ENCODE data around the gene GPR62. TPM values are rescaled to one million over a fixed set of nuclear protein-coding genes. Genes with fewer than 3 reads are reported as not detected.

Gene GPR62
- total and polyA plus RNA-seq, 2 donors (not counting 3 experiments of a cell fraction or from before 2014, with no cell fraction given) = 0.04 to 0.15 TPM

GRCh38 chr3:52004163-52004787 lies 49.1 kb downstream of the GPR62 start:
- no peak overlapping the region for H3K27ac ChIP-seq (ENCODE audit: insufficient read depth, low read depth, low read length)
- no peak for TF ChIP-seq JUN (IDR thresholded peaks at IDR 0.05; ENCODE audit: borderline replicate concordance, insufficient read depth, insufficient read length, low read depth)
- peak; percentile 24 to 42 for TF ChIP-seq CTCF (IDR thresholded peaks at IDR 0.05; ENCODE audit: extremely low read depth in 1 of 2, insufficient read depth in 1 of 2, low read depth in 1 of 2, low read length in 2 of 2)
- no peaks in the 10 kb centered on the region for H3K79me2 ChIP-seq (ENCODE audit: control insufficient read depth, insufficient read depth, low read length)
- no peaks in the 10 kb centered on the region for H3K9me1 ChIP-seq (replicated peaks; ENCODE audit: control insufficient read depth, extremely low read depth, insufficient read depth, low read length)
- H3K4me3 ChIP-seq (replicated peaks in 1 of 3; ENCODE audit: insufficient read depth in 1 of 3, low read depth in 1 of 3, low read length in 3 of 3) = no peak overlapping the region
- H3K4me1 ChIP-seq (ENCODE audit: control insufficient read depth, extremely low read depth, insufficient read depth, low read length) = peaks cover 8% of the 10 kb centered on the region
- BruUV-seq (replicated peaks) = no TSS peak
- POLR2A ChIA-PET = no interaction called here
- H3K4me2 ChIP-seq (ENCODE audit: insufficient read depth, low read length) = no peak overlapping the region
- CTCF ChIA-PET = interaction anchor here (0.6 to 10.4 kb wide), 22 partner anchors 9 to 381 kb away, joined by 3 to 260 read pairs (median 4); partner anchors contain the start of genes DUSP7 and POC1A
- peak; percentile 42 for FAIRE-seq
- H3K27me3 ChIP-seq (ENCODE audit: control insufficient read depth in 2 of 2, insufficient read depth in 2 of 2, low read length in 2 of 2) = no peaks in the 10 kb centered on the region
- intact Hi-C loops (cut with micrococcal nuclease) (loop anchor here (5.0 kb wide), 2 partner anchors 193 to 213 kb away; partner anchors contain the start of gene ALAS1), dilution Hi-C loops (cut with MboI; ENCODE audit: extremely low pct_ligation_motif_present, low sequenced_read_pairs) (no loop called here)
- H4K20me1 ChIP-seq (replicated peaks; ENCODE audit: control insufficient read depth, extremely low read depth, insufficient read depth, low read length) = no peaks in the 10 kb centered on the region
- peak; percentile 20 for DNase-seq (ENCODE audit: low read depth, low spot score)
- H2AFZ ChIP-seq (ENCODE audit: low read depth, low read length) = no peak overlapping the region
- no peaks in the 10 kb centered on the region for H3K36me3 ChIP-seq (ENCODE audit: control insufficient read depth in 2 of 2, extremely low read depth in 1 of 2, insufficient read depth in 2 of 2, low read length in 2 of 2)
- no peaks in the 10 kb centered on the region for H3K9me3 ChIP-seq (replicated peaks; ENCODE audit: control insufficient read depth, insufficient read depth, low read length)
- H3K9ac ChIP-seq (replicated peaks; ENCODE audit: extremely low read depth, insufficient read depth, low read length) = no peak overlapping the region

GRCh38 chr3:52004906-52005395 lies 49.8 kb downstream of the GPR62 start:
- DNase-seq (ENCODE audit: low read depth, low spot score) (no peak), FAIRE-seq (no peak)
- H3K4me2 ChIP-seq (ENCODE audit: insufficient read depth, low read length) = no peak overlapping the region
- TF ChIP-seq CTCF (IDR thresholded peaks at IDR 0.05; ENCODE audit: extremely low read depth in 1 of 2, insufficient read depth in 1 of 2, low read depth in 1 of 2, low read length in 2 of 2) (no peak), POLR2AphosphoS5 (IDR thresholded peaks at IDR 0.05; ENCODE audit: insufficient read depth, low read depth, low read length) (no peak)
- H3K4me1 ChIP-seq (ENCODE audit: control insufficient read depth, extremely low read depth, insufficient read depth, low read length) = peaks cover 8% of the 10 kb centered on the region
- POLR2A ChIA-PET = no interaction called here
- H4K20me1 ChIP-seq (replicated peaks; ENCODE audit: control insufficient read depth, extremely low read depth, insufficient read depth, low read length) = no peaks in the 10 kb centered on the region
- no peak overlapping the region for H3K4me3 ChIP-seq (replicated peaks in 1 of 3; ENCODE audit: insufficient read depth in 1 of 3, low read depth in 1 of 3, low read length in 3 of 3)
- H3K79me2 ChIP-seq (ENCODE audit: control insufficient read depth, insufficient read depth, low read length) = no peaks in the 10 kb centered on the region
- no peaks in the 10 kb centered on the region for H3K27me3 ChIP-seq (ENCODE audit: control insufficient read depth in 2 of 2, insufficient read depth in 2 of 2, low read length in 2 of 2)
- H3K9me3 ChIP-seq (replicated peaks; ENCODE audit: control insufficient read depth, insufficient read depth, low read length) = no peaks in the 10 kb centered on the region
- no peaks in the 10 kb centered on the region for H3K9me1 ChIP-seq (replicated peaks; ENCODE audit: control insufficient read depth, extremely low read depth, insufficient read depth, low read length)
- dilution Hi-C loops (cut with MboI; ENCODE audit: extremely low pct_ligation_motif_present, low sequenced_read_pairs) (no loop called here), intact Hi-C loops (cut with micrococcal nuclease) (loop anchor here (5.0 kb wide), 2 partner anchors 192 to 212 kb away; partner anchors contain the start of gene ALAS1)
- no TSS peak for BruUV-seq (replicated peaks)
- peak overlapping the region; percentile 58 for H2AFZ ChIP-seq (ENCODE audit: low read depth, low read length)
- H3K9ac ChIP-seq (replicated peaks; ENCODE audit: extremely low read depth, insufficient read depth, low read length) = no peak overlapping the region
- H3K36me3 ChIP-seq (ENCODE audit: control insufficient read depth in 2 of 2, extremely low read depth in 1 of 2, insufficient read depth in 2 of 2, low read length in 2 of 2) = no peaks in the 10 kb centered on the region
- CTCF ChIA-PET = interaction anchor here (0.7 to 10.4 kb wide), 19 partner anchors 8 to 150 kb away, joined by 3 to 260 read pairs (median 5); partner anchors contain the start of genes DUSP7 and POC1A
- H3K27ac ChIP-seq (ENCODE audit: insufficient read depth, low read depth, low read length) = no peak overlapping the region

Measured in endothelial cell of umbilical vein (primary cell).